OCI-LY3 (cell line): Measurements from ENCODE around the gene BPTF.
"Not testable (repeated sequence)": the region's sequence is repeated elsewhere in the genome, so short reads cannot be mapped to it uniquely, and the experiment has no call there.

Source experiments
- H2AFZ ChIP-seq: fragments of 200-600, 300-600 bp; shearing (Covaris generic); 2 replicates; pipeline ENCODE4 v1.6.0; 2014; ENCODE audit warnings: antibody characterized with exemption, low read depth, low read length
- H3K27ac ChIP-seq: fragments of 200-600, 300-600 bp; sonication (generic); 2 replicates; pipeline ENCODE4 v1.5.1; 2014; ENCODE audit warnings: mild to moderate bottlenecking, low read length, moderate library complexity, mixed read lengths
- H3K27me3 ChIP-seq: fragments of 200-600, 300-600 bp; sonication (generic); 2 replicates; pipeline ENCODE4 v1.6.1; 2014; ENCODE audit warnings: low read depth, low read length, mixed read lengths
- H3K36me3 ChIP-seq: fragments of 200-600, 300-600 bp; sonication (generic); replicated peaks from 2 replicates; pipeline ENCODE3; 2014; ENCODE audit warnings: low read depth, low read length, mixed read lengths
- H3K4me1 ChIP-seq: fragments of 300-600, 200-600 bp; sonication (generic); 2 replicates; pipeline ENCODE4 v1.6.1; 2014; ENCODE audit warnings: low read length, mixed read lengths
- H3K4me2 ChIP-seq: fragments of 200-600, 300-600 bp; sonication (generic); 2 replicates; pipeline ENCODE4 v1.6.1; 2014; ENCODE audit warnings: low read length, mixed read lengths
- H3K4me3 ChIP-seq: fragments of 300-600, 200-600 bp; sonication (generic); 2 replicates; pipeline ENCODE4 v1.5.1; 2014; ENCODE audit warnings: antibody characterized with exemption, mild to moderate bottlenecking, low read length, moderate library complexity
- H3K79me2 ChIP-seq: fragments of 300-600, 200-600 bp; shearing (Covaris generic); 2 replicates; pipeline ENCODE4 v1.6.1; 2014; ENCODE audit warnings: mild to moderate bottlenecking, low read length, mixed read lengths
- H3K9ac ChIP-seq: fragments of 300-600, 200-600 bp; shearing (Covaris generic); 2 replicates; pipeline ENCODE4 v1.6.0; 2014; ENCODE audit warnings: mild to moderate bottlenecking, low read length, moderate library complexity
- H3K9me3 ChIP-seq: fragments of 200-600, 300-600 bp; shearing (Covaris generic); 2 replicates; pipeline ENCODE4 v1.6.1; 2014; ENCODE audit warnings: low read length, mixed read lengths; ENCODE audit not compliant: insufficient read depth
- H4K20me1 ChIP-seq: fragments of 200-600, 300-600 bp; sonication (generic); 2 replicates; pipeline ENCODE4 v1.6.1; 2016; ENCODE audit warnings: low read length, mixed read lengths; ENCODE audit not compliant: insufficient read depth
- EZH2phosphoT487 ChIP-seq: fragments of 200-600 bp; shearing (Covaris generic); IDR thresholded peaks from 2 replicates; pipeline ENCODE4 v1.6.1; 2018; ENCODE audit warnings: antibody characterized with exemption, mixed run types, low read depth
- TF ChIP-seq, protein P1 (sequence below): fragments of 200-600, 300-600 bp; sonication (generic); IDR thresholded peaks from 2 replicates; pipeline ENCODE4 v1.5.1; 2014; ENCODE audit warnings: antibody characterized with exemption, low read length, low read depth

BPTF gene

GRCh38 chr17:67963145-67963572, 137.9 kb downstream of the BPTF start:
- not testable (repeated sequence) for H3K27ac ChIP-seq
- peaks cover 17% of the 10 kb centered on the region for H3K36me3 ChIP-seq

GRCh38 chr17:67970783-67971182, 145.5 kb downstream of the BPTF start:
- Histone ChIP-seq H3K4me1 (no peaks in the 10 kb centered on the region), H3K79me2 (no peaks in the 10 kb centered on the region), H3K4me2 (no peak overlapping the region), H3K36me3 (peaks cover 12% of the 10 kb centered on the region), H3K9me3 (no peaks in the 10 kb centered on the region), H3K9ac (no peak overlapping the region), H3K27ac (no peak overlapping the region), H2AFZ (no peak overlapping the region), H3K27me3 (no peaks in the 10 kb centered on the region), H4K20me1 (no peaks in the 10 kb centered on the region), H3K4me3 (no peak overlapping the region)
- TF ChIP-seq, protein P1, sequence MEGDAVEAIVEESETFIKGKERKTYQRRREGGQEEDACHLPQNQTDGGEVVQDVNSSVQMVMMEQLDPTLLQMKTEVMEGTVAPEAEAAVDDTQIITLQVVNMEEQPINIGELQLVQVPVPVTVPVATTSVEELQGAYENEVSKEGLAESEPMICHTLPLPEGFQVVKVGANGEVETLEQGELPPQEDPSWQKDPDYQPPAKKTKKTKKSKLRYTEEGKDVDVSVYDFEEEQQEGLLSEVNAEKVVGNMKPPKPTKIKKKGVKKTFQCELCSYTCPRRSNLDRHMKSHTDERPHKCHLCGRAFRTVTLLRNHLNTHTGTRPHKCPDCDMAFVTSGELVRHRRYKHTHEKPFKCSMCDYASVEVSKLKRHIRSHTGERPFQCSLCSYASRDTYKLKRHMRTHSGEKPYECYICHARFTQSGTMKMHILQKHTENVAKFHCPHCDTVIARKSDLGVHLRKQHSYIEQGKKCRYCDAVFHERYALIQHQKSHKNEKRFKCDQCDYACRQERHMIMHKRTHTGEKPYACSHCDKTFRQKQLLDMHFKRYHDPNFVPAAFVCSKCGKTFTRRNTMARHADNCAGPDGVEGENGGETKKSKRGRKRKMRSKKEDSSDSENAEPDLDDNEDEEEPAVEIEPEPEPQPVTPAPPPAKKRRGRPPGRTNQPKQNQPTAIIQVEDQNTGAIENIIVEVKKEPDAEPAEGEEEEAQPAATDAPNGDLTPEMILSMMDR: no peak
- TF ChIP-seq EZH2phosphoT487: no peak

More at GRCh38 chr17:67963145-67963572, 137.9 kb downstream of the BPTF start:
- not testable (repeated sequence) for H3K4me2 ChIP-seq, H4K20me1 ChIP-seq, H2AFZ ChIP-seq, H3K4me3 ChIP-seq, H3K9ac ChIP-seq, H3K9me3 ChIP-seq, H3K79me2 ChIP-seq, H3K4me1 ChIP-seq, H3K27me3 ChIP-seq
- TF ChIP-seq, protein P1: peak; percentile 50

DNA sequence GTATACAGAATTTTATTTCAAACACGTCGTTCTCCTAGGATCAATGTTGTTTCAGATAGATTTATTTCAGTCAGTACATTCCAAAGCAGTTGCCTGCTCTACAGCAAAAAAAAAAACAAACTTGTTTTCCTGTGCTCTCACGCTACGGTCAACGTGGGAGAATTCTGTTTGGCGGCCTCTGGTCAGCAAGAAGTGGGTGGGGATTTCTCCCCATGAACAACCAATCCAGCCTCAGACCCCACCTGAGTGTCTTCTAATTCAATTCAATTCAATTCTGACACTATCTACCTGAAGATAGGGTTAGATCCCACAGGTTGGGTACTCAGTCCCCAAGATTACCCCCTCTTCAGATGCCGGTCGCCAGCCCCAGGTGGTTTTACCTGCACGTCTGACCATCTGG, 148.9 kb downstream of the BPTF start:
- Histone ChIP-seq H3K4me2 (no peak overlapping the region), H3K4me3 (no peak overlapping the region), H3K79me2 (no peaks in the 10 kb centered on the region), H3K4me1 (no peaks in the 10 kb centered on the region), H3K27ac (no peak overlapping the region), H3K27me3 (no peaks in the 10 kb centered on the region), H2AFZ (no peak overlapping the region), H3K36me3 (peaks cover 8% of the 10 kb centered on the region), H3K9ac (no peak overlapping the region), H4K20me1 (no peaks in the 10 kb centered on the region), H3K9me3 (no peaks in the 10 kb centered on the region)
- no peak for TF ChIP-seq EZH2phosphoT487
- TF ChIP-seq, protein P1: no peak

GRCh38 chr17:67974598-67975066, 149.3 kb downstream of the BPTF start:
- Histone ChIP-seq H2AFZ (no peak overlapping the region), H3K4me3 (no peak overlapping the region), H3K4me2 (no peak overlapping the region), H4K20me1 (no peaks in the 10 kb centered on the region), H3K4me1 (no peaks in the 10 kb centered on the region), H3K9me3 (no peaks in the 10 kb centered on the region), H3K27ac (no peak overlapping the region), H3K9ac (no peak overlapping the region), H3K27me3 (no peaks in the 10 kb centered on the region), H3K79me2 (no peaks in the 10 kb centered on the region), H3K36me3 (peaks cover 8% of the 10 kb centered on the region)
- TF ChIP-seq, protein P1: no peak
- TF ChIP-seq EZH2phosphoT487: no peak

DNA sequence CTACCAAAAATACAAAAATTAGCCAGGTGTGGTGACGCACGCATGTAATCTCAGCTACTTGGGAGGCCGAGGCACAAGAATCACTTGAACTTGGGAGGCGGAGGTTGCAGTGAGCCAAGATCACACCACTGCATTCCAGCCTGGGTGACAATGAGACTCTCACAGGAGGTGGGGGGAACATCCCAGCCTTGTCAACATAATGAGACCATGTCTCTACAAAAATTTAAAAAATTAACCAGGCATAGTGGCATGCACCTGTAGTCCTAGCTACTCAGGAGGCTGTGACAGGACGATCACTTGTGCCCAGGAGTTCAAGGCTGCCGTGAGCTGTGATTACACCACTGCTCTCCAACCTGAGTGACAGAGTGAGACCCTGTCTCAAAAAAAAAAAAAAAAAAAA, 151.0 kb downstream of the BPTF start:
- not testable (repeated sequence) for H3K4me3 ChIP-seq, H4K20me1 ChIP-seq, H3K4me2 ChIP-seq, H3K27me3 ChIP-seq, H2AFZ ChIP-seq, H3K27ac ChIP-seq, H3K9me3 ChIP-seq, H3K9ac ChIP-seq, H3K79me2 ChIP-seq, H3K4me1 ChIP-seq, H3K36me3 ChIP-seq
